Stimulated activated CD8-positive, alpha-beta memory T cell treated with anti-CD3 and anti-CD28 coated beads, Interleukin-4, amount 100 ng/mL, for 4 hours (primary cell): ENCODE data around the gene DDC.
"Not testable (repeated sequence)": the region's sequence is repeated elsewhere in the genome, so short reads cannot be mapped to it uniquely, and the experiment has no call there.

Experiments used
- DNase-seq, 2 donors: peaks; one replicate each; pipeline ENCODE4 v3.0.0-alpha.2; 2020; ENCODE audit warnings: low read depth in 2 of 2, low spot score in 1 of 2

Gene DDC

GRCh38 chr7:50590535-50590934, 25.3 kb upstream of the DDC start:
- no peak for DNase-seq

- no peak for DNase-seq
These were observed 24.2 kb upstream of the DDC start for GRCh38 chr7:50589364-50589763.

- no peak for DNase-seq
These were observed 23.7 kb upstream of the DDC start for GRCh38 chr7:50588937-50589336.

- no peak for DNase-seq
These were observed 22.5 kb upstream of the DDC start for GRCh38 chr7:50587737-50588136.

GRCh38 chr7:50584793-50585408, 19.7 kb upstream of the DDC start:
- DNase-seq = no peak

- no peak for DNase-seq
These were observed 19.2 kb upstream of the DDC start for GRCh38 chr7:50584386-50584785.

- not testable (repeated sequence) for DNase-seq
These were observed 18.1 kb upstream of the DDC start for GRCh38 chr7:50583295-50583694.

GRCh38 chr7:50582271-50582670, 17.1 kb upstream of the DDC start:
- DNase-seq = not testable (repeated sequence)

GRCh38 chr7:50580666-50581065, 15.5 kb upstream of the DDC start:
- not testable (repeated sequence) for DNase-seq

GRCh38 chr7:50580057-50580456, 14.9 kb upstream of the DDC start:
- no peak for DNase-seq

- DNase-seq = not testable (repeated sequence)
These were observed 12.9 kb upstream of the DDC start for GRCh38 chr7:50578105-50578504.

- no peak for DNase-seq
These were observed 12.4 kb upstream of the DDC start for GRCh38 chr7:50577569-50577968.

- DNase-seq = not testable (repeated sequence)
These were observed 11.2 kb upstream of the DDC start for GRCh38 chr7:50576388-50576787.

GRCh38 chr7:50567715-50568261, 2.6 kb upstream of the DDC start:
- no peak for DNase-seq

GRCh38 chr7:50565977-50566376, 772 bp upstream of the DDC start:
- no peak for DNase-seq

GRCh38 chr7:50565559-50565916, 333 bp upstream of the DDC start:
- DNase-seq = no peak

GRCh38 chr7:50564171-50564570, 1.0 kb downstream of the DDC start:
- no peak for DNase-seq

GRCh38 chr7:50562136-50562535, 3.1 kb downstream of the DDC start:
- no peak for DNase-seq

GRCh38 chr7:50560865-50561351, 4.3 kb downstream of the DDC start:
- no peak for DNase-seq

GRCh38 chr7:50559881-50560280, 5.3 kb downstream of the DDC start:
- no peak for DNase-seq

- no peak for DNase-seq
These were observed 6.7 kb downstream of the DDC start for GRCh38 chr7:50558294-50559053.

GRCh38 chr7:50557099-50557498, 8.1 kb downstream of the DDC start:
- DNase-seq = no peak
